ENCODE measurements around the gene MAP2K5.

The MAP2K5 gene

GRCh38 chr15:67521783-67522568, 20.5 kb upstream of the MAP2K5 start:
- Histone ChIP-seq H3K9me3 (replicated peaks in 1 of 2; ENCODE audit: control insufficient read depth in 2 of 2, insufficient read depth in 1 of 2, low read depth in 1 of 2, low read length in 2 of 2) (no peaks in the 10 kb centered on the region), H2BK12ac (ENCODE audit: low read length) (no peak overlapping the region), H2AFZ (ENCODE audit: low read length) (peak overlapping the region; percentile 97), H3K23ac (ENCODE audit: low read depth, low read length, poor library complexity) (peak overlapping the region; percentile 99), H3K14ac (ENCODE audit: low read length) (no peak overlapping the region), H3K79me1 (ENCODE audit: low read depth, low read length) (peaks cover 3% of the 10 kb centered on the region), H3K18ac (ENCODE audit: low read length) (peak overlapping the region; percentile 99), H3K27ac (replicated peaks; ENCODE audit: low read length) (peak overlapping the region; percentile 61), H2BK15ac (ENCODE audit: low read length) (peak overlapping the region; percentile 100), H2BK120ac (ENCODE audit: low read depth, low read length) (no peak overlapping the region), H3K9ac (ENCODE audit: low read depth, low read length, poor library complexity) (peak overlapping the region; percentile 95), H4K8ac (ENCODE audit: low read depth, low read length) (peak overlapping the region; percentile 72), H3K27me3 (ENCODE audit: control insufficient read depth in 3 of 3, insufficient read depth in 3 of 3, low read depth in 1 of 3, low read length in 3 of 3) (no peaks in the 10 kb centered on the region), H3K4me1 (ENCODE audit: control insufficient read depth in 2 of 2, insufficient read depth in 1 of 2, low read depth in 1 of 2, low read length in 2 of 2) (peaks cover 0 to 13% of the 10 kb centered on the region in 2 donors), H2BK5ac (ENCODE audit: low read length) (peak overlapping the region; percentile 87), H3K36me3 (replicated peaks in 1 of 2; ENCODE audit: control insufficient read depth in 2 of 2, insufficient read depth in 2 of 2, low read length in 2 of 2) (peaks cover 0 to 2% of the 10 kb centered on the region in 2 donors), H3K4me3 (ENCODE audit: low read length in 2 of 2) (peak overlapping the region; percentile 82), H2AK5ac (ENCODE audit: low read depth, low read length) (no peak overlapping the region), H3K4me2 (ENCODE audit: insufficient read depth, low read length, poor library complexity, severe bottlenecking) (peak overlapping the region; percentile 89), H3K4ac (ENCODE audit: low read length) (no peak overlapping the region), H4K91ac (ENCODE audit: low read depth, low read length, poor library complexity) (no peak overlapping the region)
- DNase-seq (ENCODE audit: low spot score) = no peak
- no CpG with 5 or more reads among the region's 23 CpGs for WGBS, 2 donors (ENCODE audit: extremely low coverage in 2 of 2, insufficient read length in 2 of 2, insufficient replicate concordance in 1 of 2)

DNA sequence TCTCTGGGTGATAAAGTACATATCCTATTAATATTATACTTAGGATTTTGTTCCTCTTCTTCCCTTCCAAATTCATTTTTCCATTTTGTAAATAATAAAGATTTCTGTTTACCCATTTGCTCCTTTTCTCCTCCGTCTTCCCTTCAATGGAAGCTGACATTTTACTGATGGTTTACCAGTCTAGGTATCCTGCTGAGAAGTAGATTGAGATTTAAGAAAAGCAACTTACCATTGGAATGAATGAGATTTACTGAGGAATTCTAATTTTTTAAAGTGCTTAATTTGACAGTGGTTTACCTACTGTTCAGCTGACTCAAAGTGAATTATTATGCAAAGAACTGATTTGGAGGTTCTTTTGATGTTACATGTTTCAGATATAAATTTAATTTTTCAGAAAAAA, 19.2 kb upstream of the MAP2K5 start:
- H3K27me3 ChIP-seq (ENCODE audit: control insufficient read depth in 3 of 3, insufficient read depth in 3 of 3, low read depth in 1 of 3, low read length in 3 of 3) = no peaks in the 10 kb centered on the region
- no peak overlapping the region for H3K27ac ChIP-seq (replicated peaks; ENCODE audit: low read length)
- no peak overlapping the region for H3K4ac ChIP-seq (ENCODE audit: low read length)
- WGBS, 2 donors (ENCODE audit: extremely low coverage in 2 of 2, insufficient read length in 2 of 2, insufficient replicate concordance in 1 of 2) = no CpG with 5 or more reads among the region's 1 CpG
- H3K14ac ChIP-seq (ENCODE audit: low read length) = no peak overlapping the region
- H2AFZ ChIP-seq (ENCODE audit: low read length) = no peak overlapping the region
- no peak overlapping the region for H3K9ac ChIP-seq (ENCODE audit: low read depth, low read length, poor library complexity)
- H2BK12ac ChIP-seq (ENCODE audit: low read length) = no peak overlapping the region
- no peak overlapping the region for H2BK15ac ChIP-seq (ENCODE audit: low read length)
- H2AK5ac ChIP-seq (ENCODE audit: low read depth, low read length) = no peak overlapping the region
- peaks cover 0 to 13% of the 10 kb centered on the region in 2 donors for H3K4me1 ChIP-seq (ENCODE audit: control insufficient read depth in 2 of 2, insufficient read depth in 1 of 2, low read depth in 1 of 2, low read length in 2 of 2)
- no peak overlapping the region for H2BK120ac ChIP-seq (ENCODE audit: low read depth, low read length)
- H3K9me3 ChIP-seq (replicated peaks in 1 of 2; ENCODE audit: control insufficient read depth in 2 of 2, insufficient read depth in 1 of 2, low read depth in 1 of 2, low read length in 2 of 2) = no peaks in the 10 kb centered on the region
- no peak for DNase-seq (ENCODE audit: low spot score)
- no peak overlapping the region for H3K18ac ChIP-seq (ENCODE audit: low read length)
- H4K91ac ChIP-seq (ENCODE audit: low read depth, low read length, poor library complexity) = no peak overlapping the region
- H2BK5ac ChIP-seq (ENCODE audit: low read length) = no peak overlapping the region
- no peak overlapping the region for H3K4me3 ChIP-seq (ENCODE audit: low read length in 2 of 2)
- no peak overlapping the region for H4K8ac ChIP-seq (ENCODE audit: low read depth, low read length)
- H3K4me2 ChIP-seq (ENCODE audit: insufficient read depth, low read length, poor library complexity, severe bottlenecking) = no peak overlapping the region
- H3K79me1 ChIP-seq (ENCODE audit: low read depth, low read length) = peaks cover 3% of the 10 kb centered on the region
- H3K36me3 ChIP-seq (replicated peaks in 1 of 2; ENCODE audit: control insufficient read depth in 2 of 2, insufficient read depth in 2 of 2, low read length in 2 of 2) = peaks cover 0 to 14% of the 10 kb centered on the region in 2 donors
- H3K23ac ChIP-seq (ENCODE audit: low read depth, low read length, poor library complexity) = no peak overlapping the region

- Histone ChIP-seq H4K91ac (ENCODE audit: low read depth, low read length, poor library complexity) (no peak overlapping the region), H3K79me1 (ENCODE audit: low read depth, low read length) (peaks cover 3% of the 10 kb centered on the region), H3K14ac (ENCODE audit: low read length) (no peak overlapping the region), H2BK120ac (ENCODE audit: low read depth, low read length) (no peak overlapping the region), H3K4ac (ENCODE audit: low read length) (no peak overlapping the region), H2BK12ac (ENCODE audit: low read length) (no peak overlapping the region), H2AK5ac (ENCODE audit: low read depth, low read length) (no peak overlapping the region), H3K23ac (ENCODE audit: low read depth, low read length, poor library complexity) (no peak overlapping the region), H2AFZ (ENCODE audit: low read length) (no peak overlapping the region), H3K36me3 (replicated peaks in 1 of 2; ENCODE audit: control insufficient read depth in 2 of 2, insufficient read depth in 2 of 2, low read length in 2 of 2) (peaks cover 0 to 14% of the 10 kb centered on the region in 2 donors), H3K27me3 (ENCODE audit: control insufficient read depth in 3 of 3, insufficient read depth in 3 of 3, low read depth in 1 of 3, low read length in 3 of 3) (no peaks in the 10 kb centered on the region), H3K4me2 (ENCODE audit: insufficient read depth, low read length, poor library complexity, severe bottlenecking) (no peak overlapping the region), H3K4me3 (ENCODE audit: low read length in 2 of 2) (no peak overlapping the region), H2BK15ac (ENCODE audit: low read length) (no peak overlapping the region), H2BK5ac (ENCODE audit: low read length) (no peak overlapping the region), H4K8ac (ENCODE audit: low read depth, low read length) (no peak overlapping the region), H3K9ac (ENCODE audit: low read depth, low read length, poor library complexity) (no peak overlapping the region), H3K4me1 (ENCODE audit: control insufficient read depth in 2 of 2, insufficient read depth in 1 of 2, low read depth in 1 of 2, low read length in 2 of 2) (peaks cover 0 to 13% of the 10 kb centered on the region in 2 donors), H3K27ac (replicated peaks; ENCODE audit: low read length) (no peak overlapping the region), H3K9me3 (replicated peaks in 1 of 2; ENCODE audit: control insufficient read depth in 2 of 2, insufficient read depth in 1 of 2, low read depth in 1 of 2, low read length in 2 of 2) (no peaks in the 10 kb centered on the region), H3K18ac (ENCODE audit: low read length) (no peak overlapping the region)
- DNase-seq (ENCODE audit: low spot score) = no peak
These were observed 18.3 kb upstream of the MAP2K5 start for GRCh38 chr15:67524235-67524634.

GRCh38 chr15:67528513-67528912, 14.0 kb upstream of the MAP2K5 start:
- H3K4me3 ChIP-seq (ENCODE audit: low read length in 2 of 2) = no peak overlapping the region
- no peak for DNase-seq (ENCODE audit: low spot score)
- no peaks in the 10 kb centered on the region for H3K27me3 ChIP-seq (ENCODE audit: control insufficient read depth in 3 of 3, insufficient read depth in 3 of 3, low read depth in 1 of 3, low read length in 3 of 3)
- H2BK120ac ChIP-seq (ENCODE audit: low read depth, low read length) = no peak overlapping the region
- no peaks in the 10 kb centered on the region for H3K79me1 ChIP-seq (ENCODE audit: low read depth, low read length)
- H3K4me1 ChIP-seq (ENCODE audit: control insufficient read depth in 2 of 2, insufficient read depth in 1 of 2, low read depth in 1 of 2, low read length in 2 of 2) = peaks cover 0 to under 1% of the 10 kb centered on the region in 2 donors
- H3K36me3 ChIP-seq (replicated peaks in 1 of 2; ENCODE audit: control insufficient read depth in 2 of 2, insufficient read depth in 2 of 2, low read length in 2 of 2) = peaks cover 0 to 14% of the 10 kb centered on the region in 2 donors
- H3K4me2 ChIP-seq (ENCODE audit: insufficient read depth, low read length, poor library complexity, severe bottlenecking) = no peak overlapping the region
- no peaks in the 10 kb centered on the region for H3K9me3 ChIP-seq (replicated peaks in 1 of 2; ENCODE audit: control insufficient read depth in 2 of 2, insufficient read depth in 1 of 2, low read depth in 1 of 2, low read length in 2 of 2)
- H3K4ac ChIP-seq (ENCODE audit: low read length) = no peak overlapping the region
- no CpG with 5 or more reads among the region's 3 CpGs for WGBS, 2 donors (ENCODE audit: extremely low coverage in 2 of 2, insufficient read length in 2 of 2, insufficient replicate concordance in 1 of 2)
- H3K14ac ChIP-seq (ENCODE audit: low read length) = no peak overlapping the region
- H2AFZ ChIP-seq (ENCODE audit: low read length) = no peak overlapping the region
- H3K27ac ChIP-seq (replicated peaks; ENCODE audit: low read length) = no peak overlapping the region
- no peak overlapping the region for H2BK5ac ChIP-seq (ENCODE audit: low read length)
- H2BK12ac ChIP-seq (ENCODE audit: low read length) = no peak overlapping the region
- H3K18ac ChIP-seq (ENCODE audit: low read length) = no peak overlapping the region
- no peak overlapping the region for H2AK5ac ChIP-seq (ENCODE audit: low read depth, low read length)
- no peak overlapping the region for H2BK15ac ChIP-seq (ENCODE audit: low read length)
- no peak overlapping the region for H3K9ac ChIP-seq (ENCODE audit: low read depth, low read length, poor library complexity)
- no peak overlapping the region for H3K23ac ChIP-seq (ENCODE audit: low read depth, low read length, poor library complexity)
- no peak overlapping the region for H4K8ac ChIP-seq (ENCODE audit: low read depth, low read length)
- no peak overlapping the region for H4K91ac ChIP-seq (ENCODE audit: low read depth, low read length, poor library complexity)

Measured in neuronal stem cell (in vitro differentiated cells).